Smooth muscle cell (in vitro differentiated cells): ENCODE data around the gene RRM1. TPM values are rescaled to one million over a fixed set of nuclear protein-coding genes. Genes with fewer than 3 reads are reported as not detected.

Source experiments
- DNase-seq: peaks from one replicate; lab custom pipeline; 2025; ENCODE audit not compliant: unreplicated experiment; lab: John Stamatoyannopoulos, UW
- H2AFZ ChIP-seq: fragments of 200-600 bp; sonication (generic); 2 replicates; pipeline ENCODE4 v1.6.0; 2016; ENCODE audit warnings: antibody characterized with exemption, low read depth, mild to moderate bottlenecking
- H3F3A ChIP-seq: fragments of 200-600 bp; sonication (generic); 2 replicates; pipeline ENCODE4 v1.6.0; 2017; ENCODE audit warnings: antibody characterized with exemption, low read depth
- H3K27ac ChIP-seq: fragments of 200-600 bp; sonication (generic); 2 replicates; pipeline ENCODE4 v1.5.1; 2016; ENCODE audit warnings: low read depth, mild to moderate bottlenecking
- H3K27me3 ChIP-seq: fragments of 200-600 bp; sonication (generic); 2 replicates; pipeline ENCODE4 v1.6.1; 2016; ENCODE audit warnings: low read depth, mild to moderate bottlenecking
- H3K36me3 ChIP-seq: fragments of 200-600 bp; sonication (generic); 2 replicates; pipeline ENCODE4 v1.5.1; 2016; ENCODE audit warnings: low read depth
- H3K4me1 ChIP-seq: fragments of 200-600 bp; sonication (generic); 2 replicates; pipeline ENCODE4 v1.5.1; 2016; ENCODE audit warnings: low read depth
- H3K4me2 ChIP-seq: fragments of 200-600 bp; sonication (generic); 2 replicates; pipeline ENCODE4 v1.6.0; 2016; ENCODE audit warnings: mild to moderate bottlenecking
- H3K4me3 ChIP-seq: fragments of 200-600 bp; sonication (generic); 2 replicates; pipeline ENCODE4 v1.5.1; 2016; ENCODE audit warnings: mild to moderate bottlenecking
- H3K79me2 ChIP-seq: fragments of 200-600 bp; sonication (generic); 2 replicates; pipeline ENCODE4 v1.6.0; 2016; ENCODE audit warnings: low read depth, mild to moderate bottlenecking
- H3K9ac ChIP-seq: fragments of 200-600 bp; sonication (generic); 2 replicates; pipeline ENCODE4 v1.6.0; 2016; ENCODE audit warnings: low read depth
- H3K9me3 ChIP-seq: fragments of 200-600 bp; sonication (generic); replicated peaks from 2 replicates; pipeline ENCODE4 v1.5.1; 2016; ENCODE audit warnings: low read depth
- H4K20me1 ChIP-seq: fragments of 200-600 bp; sonication (generic); 2 replicates; pipeline ENCODE4 v1.6.0; 2016; ENCODE audit warnings: low read depth
- CTCF ChIP-seq: fragments of 200-600 bp; sonication (generic); IDR thresholded peaks from 2 replicates; pipeline ENCODE4 v1.5.1; 2017; ENCODE audit warnings: borderline replicate concordance, mild to moderate bottlenecking, antibody characterized with exemption; ENCODE audit not compliant: insufficient read depth, poor library complexity, severe bottlenecking
- WGBS: methylation state at CpG from one replicate; pipeline ENCODE4 v1.1.7; 2016; ENCODE audit warnings: low lambda C conversion rate; 5-methylcytosine and 5-hydroxymethylcytosine counted together
- polyA plus RNA-seq: library from polyadenylated mRNA; unstranded; fragments of >200 nt; fragmentation: Nextera tagmentation; extraction: Ambion mirVana; gene quantifications from 2 replicates; pipeline ENCODE4 v1.2.1, GENCODE V29; 2016
- total RNA-seq: library from RNA; depleted of rRNA; stranded (reverse); fragments of >200 nt; gene quantifications from 2 replicates; pipeline ENCODE4 v1.2.3, GENCODE V29; 2014

RRM1 gene
- total and polyA plus RNA-seq, 2 experiments from 2014 or later, result 36.4 to 90.5 TPM

- no peak overlapping the region for H3K27ac ChIP-seq
- no peak overlapping the region for H2AFZ ChIP-seq
- H3K27me3 ChIP-seq, result no peaks in the 10 kb centered on the region
- no peaks in the 10 kb centered on the region for H3K9me3 ChIP-seq
- H3K4me1 ChIP-seq, result no peaks in the 10 kb centered on the region
- no peak for TF ChIP-seq CTCF
- H4K20me1 ChIP-seq, result no peaks in the 10 kb centered on the region
- 76% methylated on average over 1 of the region's 1 CpG for WGBS
- H3K79me2 ChIP-seq, result no peaks in the 10 kb centered on the region
- no peak overlapping the region for H3K9ac ChIP-seq
- H3K4me3 ChIP-seq, result no peak overlapping the region
- H3K4me2 ChIP-seq, result no peak overlapping the region
- no peaks in the 10 kb centered on the region for H3F3A ChIP-seq
- no peak for DNase-seq
- no peaks in the 10 kb centered on the region for H3K36me3 ChIP-seq
Observed at GRCh38 chr11:4059424-4059823, 35.2 kb upstream of the RRM1 start.

GRCh38 chr11:4060182-4060923, 34.2 kb upstream of the RRM1 start:
- no peaks in the 10 kb centered on the region for H3K27me3 ChIP-seq
- H4K20me1 ChIP-seq, result no peaks in the 10 kb centered on the region
- H3K9me3 ChIP-seq, result no peaks in the 10 kb centered on the region
- DNase-seq, result no peak
- H3K9ac ChIP-seq, result no peak overlapping the region
- no peak overlapping the region for H2AFZ ChIP-seq
- no peaks in the 10 kb centered on the region for H3F3A ChIP-seq
- no peak for TF ChIP-seq CTCF
- no peak overlapping the region for H3K4me2 ChIP-seq
- H3K36me3 ChIP-seq, result no peaks in the 10 kb centered on the region
- no peak overlapping the region for H3K4me3 ChIP-seq
- 89% methylated on average over 4 of the region's 4 CpGs for WGBS
- H3K4me1 ChIP-seq, result no peaks in the 10 kb centered on the region
- no peaks in the 10 kb centered on the region for H3K79me2 ChIP-seq
- no peak overlapping the region for H3K27ac ChIP-seq

- no peak for TF ChIP-seq CTCF
- no peak overlapping the region for H3K27ac ChIP-seq
- no peak overlapping the region for H3K4me2 ChIP-seq
- H3K36me3 ChIP-seq, result no peaks in the 10 kb centered on the region
- 94% methylated on average over 1 of the region's 1 CpG for WGBS
- no peaks in the 10 kb centered on the region for H3K9me3 ChIP-seq
- DNase-seq, result no peak
- H3K9ac ChIP-seq, result no peak overlapping the region
- H3K27me3 ChIP-seq, result no peaks in the 10 kb centered on the region
- no peak overlapping the region for H2AFZ ChIP-seq
- no peaks in the 10 kb centered on the region for H4K20me1 ChIP-seq
- no peaks in the 10 kb centered on the region for H3K4me1 ChIP-seq
- no peaks in the 10 kb centered on the region for H3K79me2 ChIP-seq
- H3F3A ChIP-seq, result no peaks in the 10 kb centered on the region
- no peak overlapping the region for H3K4me3 ChIP-seq
Observed at GRCh38 chr11:4061700-4062099, 32.9 kb upstream of the RRM1 start.

DNA sequence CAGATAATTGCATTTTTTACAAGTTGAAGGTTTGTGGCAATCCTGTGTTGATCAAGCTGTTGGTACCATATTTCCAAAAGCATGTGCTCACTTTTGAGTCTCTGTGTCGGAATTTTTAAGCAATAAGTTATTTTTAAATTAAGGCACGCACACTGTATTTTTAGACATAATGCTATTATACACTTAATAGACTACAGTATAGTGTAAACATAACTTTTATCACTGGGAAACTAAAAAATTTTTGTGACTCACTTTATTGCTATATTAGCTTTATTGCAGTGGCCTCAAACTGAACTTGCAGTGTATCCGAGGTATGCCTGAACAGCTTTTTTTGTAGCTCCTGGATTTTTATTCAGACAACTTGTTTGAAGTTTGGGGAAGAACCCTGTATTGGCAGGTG, 31.3 kb upstream of the RRM1 start:
- no peaks in the 10 kb centered on the region for H3K4me1 ChIP-seq
- DNase-seq, result no peak
- no peaks in the 10 kb centered on the region for H3K27me3 ChIP-seq
- no peaks in the 10 kb centered on the region for H3K36me3 ChIP-seq
- H3F3A ChIP-seq, result no peaks in the 10 kb centered on the region
- no peaks in the 10 kb centered on the region for H3K79me2 ChIP-seq
- WGBS, result 94% methylated on average over 3 of the region's 3 CpGs
- H3K4me3 ChIP-seq, result no peak overlapping the region
- no peaks in the 10 kb centered on the region for H3K9me3 ChIP-seq
- no peak overlapping the region for H3K9ac ChIP-seq
- no peak overlapping the region for H3K27ac ChIP-seq
- H4K20me1 ChIP-seq, result no peaks in the 10 kb centered on the region
- no peak overlapping the region for H2AFZ ChIP-seq
- no peak overlapping the region for H3K4me2 ChIP-seq
- TF ChIP-seq CTCF, result no peak
